Keratinocyte (primary cell): ENCODE data around the gene TMEM52. TPM values are rescaled to one million over a fixed set of nuclear protein-coding genes. Genes with fewer than 3 reads are reported as not detected.

Experiments used
- DNase-seq: peaks from one replicate; pipeline ENCODE4 v3.0.0-alpha.2; 2011; ENCODE audit warnings: low read depth, missing footprints, low spot score
- FAIRE-seq: peaks from 2 replicates; lab custom pipeline; 2011; peaks lifted over from hg19 to GRCh38; lab: Jason Lieb, UNC
- H2AFZ ChIP-seq: 2 replicates; pipeline ENCODE4 v1.6.0; 2012; ENCODE audit warnings: low read length, control low read depth, inconsistent platforms; ENCODE audit not compliant: control insufficient read depth
- H3K27ac ChIP-seq: 2 replicates; pipeline ENCODE4 v1.5.1; 2011; ENCODE audit warnings: low read length; ENCODE audit not compliant: control insufficient read depth, insufficient read depth
- H3K27me3 ChIP-seq: 3 replicates; pipeline ENCODE4 v1.6.0; 2011; ENCODE audit warnings: low read length; ENCODE audit not compliant: control insufficient read depth, insufficient read depth; ENCODE audit errors: extremely low read depth
- H3K36me3 ChIP-seq, 2 experiments: 2 replicates in 1 of 2; 3 replicates in 1 of 2; pipeline ENCODE4 v1.5.1; 2011; ENCODE audit warnings: low read length in 2 of 2, mild to moderate bottlenecking in 1 of 2; ENCODE audit not compliant: control insufficient read depth in 2 of 2, insufficient read depth in 2 of 2; ENCODE audit errors: extremely low read depth in 1 of 2
- H3K4me1 ChIP-seq: 3 replicates; pipeline ENCODE4 v1.5.1; 2011; ENCODE audit warnings: low read length; ENCODE audit not compliant: control insufficient read depth, insufficient read depth; ENCODE audit errors: extremely low read depth
- H3K4me2 ChIP-seq: 3 replicates; pipeline ENCODE4 v1.6.0; 2011; ENCODE audit warnings: low read depth, low read length; ENCODE audit not compliant: control insufficient read depth, insufficient read depth; ENCODE audit errors: extremely low read depth
- H3K4me3 ChIP-seq, 3 experiments: fragments of 200-600 bp in 1 of 3; sonication (generic) in 1 of 3; 2 replicates in 2 of 3; 3 replicates in 1 of 3; pipeline ENCODE4 v1.5.1; 2011 to 2016; ENCODE audit warnings: low read length in 3 of 3, mild to moderate bottlenecking in 3 of 3, control low read depth in 2 of 3, inconsistent platforms in 1 of 3, low read depth in 1 of 3, mixed read lengths in 1 of 3, mixed run types in 1 of 3, moderate library complexity in 1 of 3; ENCODE audit not compliant: control insufficient read depth in 2 of 3, insufficient read depth in 2 of 3; ENCODE audit errors: extremely low read depth in 1 of 3
- H3K79me2 ChIP-seq: 2 replicates; pipeline ENCODE4 v1.6.0; 2012; ENCODE audit warnings: low read length; ENCODE audit not compliant: control insufficient read depth, insufficient read depth
- H3K9ac ChIP-seq: 3 replicates; pipeline ENCODE4 v1.6.0; 2011; ENCODE audit warnings: low read length; ENCODE audit not compliant: control insufficient read depth, insufficient read depth; ENCODE audit errors: extremely low read depth
- H3K9me1 ChIP-seq: 3 replicates; pipeline ENCODE4 v1.6.0; 2011; ENCODE audit warnings: low read length; ENCODE audit not compliant: control insufficient read depth, insufficient read depth; ENCODE audit errors: extremely low read depth
- H3K9me3 ChIP-seq: 2 replicates; pipeline ENCODE4 v1.5.1; 2012; ENCODE audit warnings: low read depth, low read length; ENCODE audit not compliant: control insufficient read depth
- H4K20me1 ChIP-seq: 3 replicates; pipeline ENCODE4 v1.6.0; 2011; ENCODE audit warnings: low read length; ENCODE audit not compliant: control insufficient read depth, insufficient read depth; ENCODE audit errors: extremely low read depth
- EZH2 ChIP-seq: IDR thresholded peaks from one replicate; pipeline ENCODE4 v1.6.1; 2012; ENCODE audit warnings: inconsistent platforms, mild to moderate bottlenecking, low read length, moderate library complexity
- dilution Hi-C: fragments of 300-500 bp; cut with MboI; formaldehyde crosslinking; loops from one replicate; pipeline ENCODE4 v1.7.0; 2020; ENCODE audit warnings: low sequenced_read_pairs; ENCODE audit not compliant: extremely low pct_ligation_motif_present
- polyA plus RNA-seq, 5 experiments: library from polyadenylated mRNA; depleted of rRNA in 3 of 5; stranded (reverse) in 3 of 5; stranded (forward) in 1 of 5; unstranded in 1 of 5; fragments of >200 nt; gene quantifications; 1 replicate in 1 of 5; 2 replicates in 3 of 5; 3 replicates in 1 of 5; pipeline versions ENCODE4 v1.2.1 to v1.2.3, GENCODE V29; 2011 to 2012; ENCODE audit warnings: missing spikeins in 2 of 5, low read depth in 1 of 5, low replicate concordance in 1 of 5
- TF ChIP-seq, protein P1 (sequence below), 3 experiments: IDR thresholded peaks in 1 of 3; conservative IDR thresholded peaks in 1 of 3; optimal IDR thresholded peaks in 1 of 3; 2 replicates in 2 of 3; 3 replicates in 1 of 3; pipeline versions ENCODE3 to v1.5.1; 2011; ENCODE audit warnings: low read length in 3 of 3, mild to moderate bottlenecking in 3 of 3, moderate library complexity in 2 of 3, control low read depth in 1 of 3, inconsistent platforms in 1 of 3; ENCODE audit not compliant: insufficient read depth in 2 of 3; ENCODE audit errors: extremely low read depth in 1 of 3

TMEM52 gene
- polyA plus RNA-seq, 1 donor (not counting 4 experiments of a cell fraction or from before 2014, with no cell fraction given): 0.10 TPM

DNA sequence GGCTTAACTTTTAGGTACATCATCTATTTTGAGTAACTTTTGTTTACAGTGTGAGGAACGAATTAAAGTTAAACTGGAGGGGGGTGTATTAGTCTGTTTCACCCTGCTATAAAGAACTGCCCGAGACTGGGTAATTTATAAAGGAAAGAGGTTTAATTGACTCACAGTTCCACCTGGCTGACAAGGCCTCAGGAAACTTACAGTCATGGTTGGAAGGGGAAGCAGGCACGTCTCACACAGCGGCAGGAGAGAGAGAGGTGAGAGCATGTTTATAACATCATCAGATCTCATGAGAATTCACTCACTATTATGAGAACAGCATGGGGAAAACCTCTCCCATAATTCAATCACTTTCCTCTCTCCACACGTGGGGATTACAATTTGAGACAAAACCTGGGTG lies 31.9 kb upstream of the TMEM52 start:
- dilution Hi-C loops: no loop called here
- no peaks in the 10 kb centered on the region for H3K79me2 ChIP-seq
- no peak overlapping the region for H3K9ac ChIP-seq
- FAIRE-seq (no peak), DNase-seq (no peak)
- peaks cover 9% of the 10 kb centered on the region for H3K27me3 ChIP-seq
- no peak overlapping the region for H3K27ac ChIP-seq
- H3K9me3 ChIP-seq: no peaks in the 10 kb centered on the region
- no peaks in the 10 kb centered on the region for H3K9me1 ChIP-seq
- no peak overlapping the region for H3K4me3 ChIP-seq
- H3K36me3 ChIP-seq: no peaks in the 10 kb centered on the region
- H4K20me1 ChIP-seq: no peaks in the 10 kb centered on the region
- H3K4me1 ChIP-seq: no peaks in the 10 kb centered on the region
- no peak for TF ChIP-seq EZH2
- TF ChIP-seq, protein P1, sequence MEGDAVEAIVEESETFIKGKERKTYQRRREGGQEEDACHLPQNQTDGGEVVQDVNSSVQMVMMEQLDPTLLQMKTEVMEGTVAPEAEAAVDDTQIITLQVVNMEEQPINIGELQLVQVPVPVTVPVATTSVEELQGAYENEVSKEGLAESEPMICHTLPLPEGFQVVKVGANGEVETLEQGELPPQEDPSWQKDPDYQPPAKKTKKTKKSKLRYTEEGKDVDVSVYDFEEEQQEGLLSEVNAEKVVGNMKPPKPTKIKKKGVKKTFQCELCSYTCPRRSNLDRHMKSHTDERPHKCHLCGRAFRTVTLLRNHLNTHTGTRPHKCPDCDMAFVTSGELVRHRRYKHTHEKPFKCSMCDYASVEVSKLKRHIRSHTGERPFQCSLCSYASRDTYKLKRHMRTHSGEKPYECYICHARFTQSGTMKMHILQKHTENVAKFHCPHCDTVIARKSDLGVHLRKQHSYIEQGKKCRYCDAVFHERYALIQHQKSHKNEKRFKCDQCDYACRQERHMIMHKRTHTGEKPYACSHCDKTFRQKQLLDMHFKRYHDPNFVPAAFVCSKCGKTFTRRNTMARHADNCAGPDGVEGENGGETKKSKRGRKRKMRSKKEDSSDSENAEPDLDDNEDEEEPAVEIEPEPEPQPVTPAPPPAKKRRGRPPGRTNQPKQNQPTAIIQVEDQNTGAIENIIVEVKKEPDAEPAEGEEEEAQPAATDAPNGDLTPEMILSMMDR (optimal IDR thresholded peaks at IDR 0.05 in 1 of 3, IDR thresholded peaks at IDR 0.05 in 1 of 3, conservative IDR thresholded peaks at IDR 0.05 in 1 of 3; ENCODE audit: extremely low read depth in 1 of 3, insufficient read depth in 2 of 3, low read length in 3 of 3): no peak
- no peak overlapping the region for H3K4me2 ChIP-seq
- H2AFZ ChIP-seq: no peak overlapping the region

DNA sequence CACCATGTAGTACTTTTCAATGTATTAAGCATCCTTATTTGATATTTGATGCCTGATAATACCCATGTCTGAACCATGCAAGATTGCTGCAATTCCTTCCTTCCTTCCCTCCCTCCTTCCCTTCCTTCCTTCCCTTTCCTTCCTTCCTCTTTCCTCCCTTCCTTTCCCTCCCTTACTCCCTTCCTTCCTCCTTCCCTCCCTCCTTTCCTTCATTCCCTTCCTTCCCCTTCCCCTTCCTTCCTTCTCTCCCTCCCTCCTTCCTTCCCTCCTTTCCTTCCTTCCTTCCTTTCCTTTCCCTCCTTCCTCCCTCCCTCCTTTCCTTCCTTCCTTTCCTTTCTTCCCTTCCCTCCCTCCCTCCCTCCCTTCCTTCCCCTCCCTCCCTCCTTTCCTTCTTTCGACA lies 29.7 kb upstream of the TMEM52 start:
- dilution Hi-C loops: no loop called here
- H2AFZ ChIP-seq: no peak overlapping the region
- no peak overlapping the region for H3K27ac ChIP-seq
- H4K20me1 ChIP-seq: no peaks in the 10 kb centered on the region
- TF ChIP-seq EZH2: no peak
- TF ChIP-seq, protein P1 (optimal IDR thresholded peaks at IDR 0.05 in 1 of 3, IDR thresholded peaks at IDR 0.05 in 1 of 3, conservative IDR thresholded peaks at IDR 0.05 in 1 of 3; ENCODE audit: extremely low read depth in 1 of 3, insufficient read depth in 2 of 3, low read length in 3 of 3): no peak
- no peaks in the 10 kb centered on the region for H3K36me3 ChIP-seq
- H3K9me1 ChIP-seq: no peaks in the 10 kb centered on the region
- no peaks in the 10 kb centered on the region for H3K9me3 ChIP-seq
- no peak overlapping the region for H3K9ac ChIP-seq
- FAIRE-seq: no peak
- H3K27me3 ChIP-seq: peaks cover 9% of the 10 kb centered on the region
- no peaks in the 10 kb centered on the region for H3K79me2 ChIP-seq
- no peak for DNase-seq
- H3K4me3 ChIP-seq: no peak overlapping the region
- H3K4me2 ChIP-seq: no peak overlapping the region
- peaks cover under 1% of the 10 kb centered on the region for H3K4me1 ChIP-seq
